Ecto neural progenitor cell (in vitro differentiated cells): ENCODE measurements around the gene P4HA1.
A peak's percentile ranks its signal among the peaks of the same experiment; 100 is the strongest.
"Not testable (repeated sequence)": the region's sequence is repeated elsewhere in the genome, so short reads cannot be mapped to it uniquely, and the experiment has no call there.

Experiments used
- DNase-seq: peaks from one replicate; pipeline ENCODE4 v3.0.0-alpha.2; 2018; ENCODE audit warnings: low spot score

The P4HA1 gene

DNA sequence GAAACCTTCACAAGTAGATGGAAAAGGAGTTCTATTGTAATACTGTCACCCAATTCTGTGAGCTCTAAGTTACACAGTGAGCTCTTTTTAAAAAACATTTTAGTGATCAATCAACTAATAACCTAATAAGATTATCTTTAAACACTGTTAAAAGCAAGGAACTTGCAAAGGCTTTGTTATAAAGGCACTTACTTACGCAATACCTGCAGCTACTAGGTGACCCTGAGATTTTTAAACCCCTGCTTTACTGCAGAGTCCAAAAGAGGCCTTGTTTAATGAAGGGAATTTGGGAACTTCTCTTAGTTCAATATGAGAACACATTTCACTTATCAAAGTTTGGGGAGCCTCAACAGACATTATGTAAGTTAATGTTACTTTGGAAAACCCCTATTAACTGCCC, 53.3 kb downstream of the P4HA1 start:
- DNase-seq = no peak

DNA sequence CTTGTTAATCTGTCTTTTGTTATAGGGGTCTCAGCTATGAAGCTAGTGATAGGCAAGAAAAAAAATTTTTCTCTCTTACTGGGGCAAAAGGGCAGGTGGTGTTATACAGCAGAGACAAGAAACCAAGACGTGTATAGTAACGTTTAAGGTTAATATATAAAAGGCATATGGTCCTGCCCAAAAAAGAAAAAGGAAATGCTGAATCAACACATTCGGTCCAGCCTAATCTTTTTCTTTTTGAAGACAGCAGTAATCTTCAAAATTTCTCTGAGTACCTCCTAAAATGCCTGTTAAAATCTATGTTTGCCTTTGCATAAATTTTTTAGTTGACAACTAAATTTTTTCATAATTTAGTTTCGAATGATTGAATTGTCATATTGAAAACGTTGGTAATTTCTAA, 54.5 kb downstream of the P4HA1 start:
- no peak for DNase-seq

DNA sequence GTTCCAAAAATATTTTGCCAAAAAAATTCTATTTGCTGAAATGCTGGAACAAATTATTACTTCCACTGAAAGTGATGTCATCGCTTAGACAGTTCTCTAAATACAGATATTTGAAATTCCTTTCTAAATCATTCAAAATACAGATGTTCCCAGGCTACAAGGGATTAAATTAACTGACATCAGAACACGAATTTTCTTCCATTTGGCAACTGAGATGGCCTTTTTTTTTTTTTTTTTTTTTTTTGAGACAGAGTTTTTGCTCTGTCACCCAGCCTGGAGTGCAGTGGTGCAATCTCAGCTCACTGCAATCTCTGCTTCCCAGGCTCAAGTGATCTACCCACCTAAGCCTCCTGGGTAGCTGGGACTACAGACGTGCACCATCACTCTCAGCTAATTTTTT, 57.0 kb downstream of the P4HA1 start:
- DNase-seq = no peak

DNA sequence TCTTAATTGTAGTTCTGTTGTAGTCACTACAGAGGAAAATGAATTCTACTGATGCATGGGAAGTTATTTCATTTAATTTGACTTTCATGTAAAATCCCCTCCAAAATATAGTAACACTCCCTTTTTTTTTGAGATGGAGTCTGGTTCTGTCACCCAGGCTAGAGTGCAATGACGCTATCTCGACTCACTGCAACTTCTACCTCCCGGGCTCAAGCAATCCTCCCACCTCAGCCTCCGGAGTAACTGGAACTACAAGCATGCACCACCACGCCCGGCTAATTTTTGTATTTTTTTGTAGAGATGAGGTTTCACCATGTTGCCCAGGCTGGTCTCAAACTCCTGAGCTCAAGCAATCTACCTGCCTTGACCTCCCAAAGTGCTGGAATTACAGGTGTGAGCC, 60.4 kb downstream of the P4HA1 start:
- DNase-seq = not testable (repeated sequence)

DNA sequence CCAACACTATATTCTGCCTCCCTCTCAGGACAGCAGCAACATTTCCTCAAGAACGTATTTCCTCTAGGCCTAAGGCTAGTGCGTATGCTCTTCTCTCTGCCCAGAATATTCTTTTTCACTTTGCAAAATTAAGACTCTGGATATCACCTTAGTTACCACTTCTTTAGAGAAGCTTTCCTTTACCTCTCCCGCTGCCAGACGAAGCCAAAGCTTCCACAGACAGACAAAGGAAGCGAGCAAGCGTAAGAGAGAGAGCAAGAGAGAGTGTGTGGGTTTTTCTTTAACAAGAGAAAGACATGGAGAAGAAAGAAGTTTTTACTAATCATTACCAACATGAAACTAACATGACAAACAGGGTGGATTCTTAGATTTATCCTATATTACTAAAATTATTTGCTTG, 64.1 kb downstream of the P4HA1 start:
- DNase-seq = no peak

DNA sequence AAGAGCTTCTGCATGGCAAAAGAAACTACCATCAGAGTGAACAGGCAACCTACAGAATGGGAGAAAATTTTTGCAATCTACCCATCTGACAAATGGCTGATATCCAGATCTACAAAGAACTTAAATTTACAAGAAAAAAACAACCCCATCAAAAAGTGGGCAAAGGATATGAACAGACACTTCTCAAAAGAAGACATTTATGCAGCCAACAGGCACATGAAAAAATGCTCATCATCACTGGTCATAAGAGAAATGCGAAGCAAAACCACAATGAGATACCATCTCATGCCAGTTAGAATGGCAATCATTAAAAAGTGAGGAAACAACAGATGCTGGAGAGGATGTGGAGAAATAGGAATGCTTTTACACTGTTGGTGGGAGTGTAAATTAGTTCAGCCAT, 70.0 kb downstream of the P4HA1 start:
- not testable (repeated sequence) for DNase-seq

DNA sequence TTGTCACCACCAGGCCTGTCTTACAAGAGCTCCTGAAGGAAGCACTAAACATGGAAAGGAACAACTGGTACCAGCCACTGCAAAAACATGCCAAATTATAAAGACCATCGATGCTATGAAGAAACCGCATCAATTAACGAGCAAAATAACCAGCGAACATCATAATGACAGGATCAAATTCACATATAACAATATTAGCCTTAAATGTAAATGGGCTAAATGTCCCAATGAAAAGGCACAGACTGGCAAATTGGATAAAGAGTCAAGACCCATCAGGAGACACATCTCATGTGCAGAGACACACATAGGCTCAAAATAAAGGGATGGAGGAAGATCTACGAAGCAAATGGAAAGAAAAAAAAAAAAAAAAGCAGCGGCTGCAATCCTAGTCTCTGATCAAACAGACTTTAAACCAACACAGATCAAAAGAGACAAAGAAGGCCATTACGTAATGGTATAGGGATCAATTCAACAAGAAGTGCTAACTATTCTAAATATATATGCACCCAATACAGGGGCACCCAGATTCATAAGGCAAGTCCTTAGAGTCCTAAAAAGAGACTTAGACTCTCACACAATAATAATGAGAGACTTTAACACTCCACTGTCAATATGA, 73.1 kb downstream of the P4HA1 start:
- not testable (repeated sequence) for DNase-seq

DNA sequence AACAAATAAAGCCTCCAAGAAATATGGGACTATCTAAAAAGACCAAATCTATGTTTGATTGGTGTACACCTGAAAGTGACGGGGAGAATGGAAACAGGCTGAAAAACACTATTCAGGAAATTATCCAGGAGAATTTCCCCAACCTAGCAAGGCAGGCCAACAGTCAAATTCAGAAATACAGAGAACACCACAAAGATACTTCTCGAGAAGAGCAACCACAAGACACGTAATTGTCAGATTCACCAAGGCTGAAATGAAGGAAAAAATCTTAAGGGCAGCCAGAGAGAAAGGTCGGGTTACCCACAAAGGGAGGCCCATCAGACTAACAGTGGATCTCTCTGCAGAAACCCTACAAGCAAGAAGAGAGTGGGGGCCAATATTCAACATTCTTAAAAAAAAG, 73.7 kb downstream of the P4HA1 start:
- DNase-seq = not testable (repeated sequence)

DNA sequence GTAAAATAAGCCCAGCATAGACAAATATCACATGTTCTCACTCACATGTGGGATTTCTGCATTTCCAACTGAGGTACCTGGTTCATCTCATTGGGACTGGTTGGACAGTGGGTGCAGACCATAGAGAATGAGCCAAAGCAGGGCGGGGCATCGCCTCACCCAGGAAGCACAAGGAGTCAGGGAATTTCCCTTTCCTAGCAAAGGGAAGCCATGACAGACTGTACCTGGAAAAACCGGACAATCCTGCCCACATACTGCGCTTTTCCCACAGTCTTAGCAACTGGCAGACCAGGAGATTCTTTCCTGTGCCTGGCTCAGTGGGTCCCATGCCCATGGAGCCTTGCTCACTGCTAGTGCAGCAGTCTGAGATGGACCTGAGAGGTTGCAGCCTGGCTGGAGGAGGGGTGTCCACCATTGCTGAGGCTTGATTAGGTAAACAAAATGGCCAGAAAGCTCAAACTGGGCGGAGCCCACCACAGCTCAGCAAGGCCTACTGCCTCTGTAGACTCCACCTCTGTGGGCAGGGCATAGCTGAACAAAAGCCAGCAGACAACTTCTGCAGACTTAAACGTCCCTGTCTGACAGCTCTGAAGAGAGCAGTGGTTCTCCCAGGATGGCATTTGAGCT, 75.0 kb downstream of the P4HA1 start:
- DNase-seq = not testable (repeated sequence)

DNA sequence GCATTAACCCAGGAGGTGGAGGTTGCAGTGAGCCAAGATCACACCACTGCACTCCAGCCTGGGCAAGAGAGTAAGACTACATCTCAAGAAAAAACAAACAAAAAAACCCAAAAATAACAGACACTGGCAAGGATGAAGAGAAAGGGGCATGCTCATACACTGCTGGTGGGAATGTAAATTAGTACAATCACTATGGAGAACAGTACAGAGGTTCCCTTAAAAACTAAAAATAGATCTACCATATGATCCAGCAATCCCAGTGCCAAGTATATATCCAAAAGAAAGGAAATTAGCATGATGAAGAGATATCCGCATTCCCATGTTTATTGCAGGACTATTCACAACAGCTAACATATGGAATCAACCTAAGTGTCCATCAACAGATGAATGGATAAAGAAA, 75.6 kb downstream of the P4HA1 start:
- no peak for DNase-seq

DNA sequence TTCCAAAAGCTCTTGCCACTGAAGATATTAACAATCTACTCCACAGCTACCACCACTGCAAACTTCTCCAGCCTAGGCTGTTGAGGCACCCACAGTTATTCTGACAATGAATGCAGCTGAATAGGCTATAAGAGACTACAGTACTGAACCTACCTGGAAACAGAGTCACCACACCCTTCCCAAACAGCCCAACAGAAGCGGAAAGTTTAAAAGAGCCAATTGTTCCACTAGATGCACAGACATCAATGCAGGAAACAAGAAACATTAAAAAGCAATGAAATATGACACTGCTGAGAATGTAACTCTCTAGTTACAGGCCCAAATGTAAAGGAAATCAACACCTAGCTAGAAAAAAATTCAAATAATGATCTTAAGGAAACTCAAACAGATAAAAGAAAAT, 77.6 kb downstream of the P4HA1 start:
- no peak for DNase-seq

DNA sequence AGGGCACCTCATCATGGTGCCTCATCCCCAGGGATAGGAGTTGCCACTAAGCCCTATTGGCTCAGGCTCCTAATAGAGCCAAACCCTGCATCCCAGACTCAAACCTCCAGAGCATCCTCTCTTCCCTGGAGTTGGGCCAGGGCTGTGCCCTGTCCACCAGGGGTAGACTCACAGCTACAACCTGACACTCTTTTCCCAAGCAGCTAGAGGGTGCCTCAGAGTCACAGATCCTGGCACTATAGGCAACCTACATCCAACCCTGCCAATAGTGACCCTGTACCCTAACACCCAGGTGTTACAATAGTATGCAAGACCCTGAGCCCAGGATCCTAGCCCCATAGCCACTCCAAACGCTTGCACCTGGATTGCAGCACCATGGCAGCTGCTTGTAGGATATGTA, 78.0 kb downstream of the P4HA1 start:
- DNase-seq = no peak

DNA sequence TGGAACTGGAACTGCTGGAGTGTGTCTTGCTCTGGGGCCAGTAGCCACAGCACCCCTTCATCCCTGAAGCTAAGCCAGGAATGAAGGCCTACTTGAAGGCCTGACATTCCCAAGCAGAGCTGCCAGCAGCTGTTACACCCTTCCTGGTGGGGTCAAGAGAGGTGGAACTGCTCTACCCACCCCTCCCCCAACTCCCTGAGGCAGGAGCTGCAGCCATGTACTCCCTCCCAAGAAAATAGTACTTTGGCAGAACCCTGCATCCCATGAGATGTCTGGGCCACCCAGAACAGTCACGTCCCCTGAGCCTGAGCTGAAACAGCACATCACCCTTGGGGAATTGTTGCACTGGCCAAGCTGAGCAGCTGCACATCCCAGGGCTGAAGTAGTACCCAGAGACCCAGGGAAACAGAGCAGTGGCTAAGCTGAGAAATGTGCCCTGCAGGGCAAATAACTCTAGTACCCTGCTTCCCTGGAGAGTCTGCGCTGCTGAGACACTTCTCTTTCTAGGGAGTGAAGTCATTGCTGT, 78.6 kb downstream of the P4HA1 start:
- peak; percentile 47 for DNase-seq

DNA sequence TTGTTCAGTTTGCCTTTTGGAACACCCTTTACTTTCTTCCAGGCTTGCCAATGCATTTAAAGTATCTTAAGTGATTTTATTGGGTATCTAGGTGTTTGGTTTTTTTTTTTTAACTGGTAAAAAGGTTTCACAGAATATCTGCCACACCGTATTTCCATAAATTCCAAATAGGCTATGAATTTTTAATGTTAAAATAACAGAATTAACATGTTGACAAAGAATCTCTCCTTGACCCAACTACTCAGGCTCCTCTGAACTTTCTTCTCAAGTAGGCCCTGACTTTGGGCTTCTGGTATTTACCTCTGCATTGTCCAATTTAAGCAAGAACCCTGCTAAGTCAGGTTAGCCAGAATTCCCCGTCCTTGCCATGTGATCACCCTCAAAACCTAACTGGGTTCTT, 80.9 kb downstream of the P4HA1 start:
- no peak for DNase-seq

DNA sequence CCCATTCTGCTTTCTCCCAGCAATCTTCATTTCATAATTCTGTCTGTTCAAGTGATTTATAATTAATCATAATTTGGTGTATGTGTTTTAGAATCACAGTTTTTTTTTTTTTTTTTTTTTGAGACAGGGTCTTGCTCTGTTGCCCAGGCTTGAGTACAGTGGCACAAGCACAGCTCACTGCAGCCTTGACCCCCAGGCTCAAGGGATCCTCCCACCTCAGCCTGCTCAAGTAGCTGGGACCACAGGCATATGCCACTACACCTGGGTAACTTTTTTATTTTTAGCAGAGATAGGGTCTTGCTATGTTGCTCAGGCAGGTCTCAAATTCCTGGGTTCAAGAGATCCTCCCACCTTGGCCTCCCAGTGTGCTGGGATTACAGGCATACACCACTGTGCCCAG, 92.8 kb downstream of the P4HA1 start:
- DNase-seq = no peak

DNA sequence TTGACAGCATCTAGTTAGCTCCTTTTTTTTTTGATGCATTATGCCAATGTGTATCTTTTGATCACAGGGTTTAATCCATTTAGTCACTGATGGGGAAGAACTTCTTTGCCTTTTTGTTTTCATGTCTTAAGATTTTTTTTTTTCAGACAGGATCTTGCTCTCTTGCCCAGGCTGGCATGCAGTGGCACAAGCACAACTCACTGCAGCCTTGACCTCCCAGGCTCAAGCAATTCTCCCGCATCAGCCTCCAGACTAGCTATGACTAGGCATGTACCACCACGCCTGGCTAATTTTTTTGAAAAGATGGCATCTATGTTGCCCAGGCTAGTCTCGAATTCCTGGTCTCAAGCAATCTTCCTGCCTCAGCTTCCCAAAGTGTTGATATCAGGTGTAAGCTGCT, 95.7 kb downstream of the P4HA1 start:
- DNase-seq = no peak

DNA sequence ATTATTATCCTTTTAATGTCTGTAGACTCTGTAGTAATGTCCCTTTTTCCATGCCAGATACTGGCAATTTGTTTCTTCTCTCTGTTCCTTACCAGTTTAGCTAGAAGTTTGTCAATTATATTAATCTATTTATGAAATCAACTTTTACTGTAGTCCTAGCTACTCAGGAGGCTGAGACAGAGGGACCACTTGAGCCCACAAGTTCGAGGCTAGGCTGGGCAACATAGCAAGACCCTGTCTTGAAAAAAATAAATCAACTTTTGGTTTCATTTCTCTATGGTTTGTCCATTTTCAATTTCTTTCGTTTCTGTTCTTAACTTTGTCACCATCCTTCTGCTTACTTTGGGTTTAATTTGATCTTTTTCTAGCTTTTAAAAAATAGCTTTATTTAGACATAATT, 99.6 kb downstream of the P4HA1 start:
- no peak for DNase-seq

DNA sequence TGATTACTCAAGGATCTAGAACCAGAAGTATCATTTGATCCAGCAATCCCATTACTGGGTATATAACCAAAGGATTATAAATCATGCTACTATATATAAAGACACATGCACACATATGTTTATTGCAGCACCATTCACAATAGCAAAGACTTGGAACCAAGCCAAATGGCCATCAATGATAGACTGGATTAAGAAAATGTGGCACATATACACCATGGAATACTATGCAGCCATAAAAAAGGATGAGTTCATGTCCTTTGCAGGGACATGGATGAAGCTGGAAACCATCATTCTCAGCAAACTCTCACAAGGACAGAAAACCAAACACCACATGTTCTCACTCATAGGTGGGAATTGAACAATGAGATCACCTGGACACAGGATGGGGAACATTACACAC, 101.2 kb downstream of the P4HA1 start:
- DNase-seq = not testable (repeated sequence)

DNA sequence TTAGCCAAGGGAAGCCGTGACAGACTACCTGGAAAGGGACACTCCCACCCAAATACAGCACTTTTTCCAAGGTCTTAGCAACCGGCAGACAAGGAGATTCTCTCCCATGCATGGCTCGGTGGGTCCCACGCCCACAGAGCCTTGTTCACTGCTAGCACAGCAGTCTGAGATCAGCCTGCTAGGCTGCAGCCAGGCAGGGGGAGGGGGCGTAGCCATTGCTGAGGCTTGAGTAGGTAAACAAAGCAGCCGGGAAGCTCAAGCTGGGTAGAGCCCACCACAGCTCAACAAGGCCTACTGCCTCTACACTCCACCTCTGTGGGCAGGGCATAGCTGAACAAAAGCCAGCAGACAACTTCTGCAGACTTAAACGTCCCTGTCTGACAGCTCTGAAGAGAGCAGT, 106.9 kb downstream of the P4HA1 start:
- DNase-seq = not testable (repeated sequence)

DNA sequence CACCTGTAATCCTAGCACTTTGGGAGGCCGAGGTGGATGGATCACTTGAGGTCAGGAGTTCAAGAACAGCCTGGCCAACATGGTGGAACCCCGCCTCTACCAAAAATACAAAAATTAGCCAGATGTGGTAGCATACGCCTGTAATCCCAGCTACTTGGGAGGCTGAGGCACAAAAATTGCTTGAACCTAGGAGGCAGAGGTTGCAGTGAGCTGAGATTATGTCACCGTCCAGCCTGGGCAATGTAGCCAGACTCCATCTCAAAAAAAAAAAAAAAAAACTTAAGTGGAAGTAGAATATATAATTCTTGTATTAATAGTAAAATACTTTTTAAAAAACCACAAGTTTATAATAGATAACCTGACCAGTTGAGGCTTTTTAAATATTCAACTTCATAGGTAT, 112.0 kb downstream of the P4HA1 start:
- DNase-seq = not testable (repeated sequence)

DNA sequence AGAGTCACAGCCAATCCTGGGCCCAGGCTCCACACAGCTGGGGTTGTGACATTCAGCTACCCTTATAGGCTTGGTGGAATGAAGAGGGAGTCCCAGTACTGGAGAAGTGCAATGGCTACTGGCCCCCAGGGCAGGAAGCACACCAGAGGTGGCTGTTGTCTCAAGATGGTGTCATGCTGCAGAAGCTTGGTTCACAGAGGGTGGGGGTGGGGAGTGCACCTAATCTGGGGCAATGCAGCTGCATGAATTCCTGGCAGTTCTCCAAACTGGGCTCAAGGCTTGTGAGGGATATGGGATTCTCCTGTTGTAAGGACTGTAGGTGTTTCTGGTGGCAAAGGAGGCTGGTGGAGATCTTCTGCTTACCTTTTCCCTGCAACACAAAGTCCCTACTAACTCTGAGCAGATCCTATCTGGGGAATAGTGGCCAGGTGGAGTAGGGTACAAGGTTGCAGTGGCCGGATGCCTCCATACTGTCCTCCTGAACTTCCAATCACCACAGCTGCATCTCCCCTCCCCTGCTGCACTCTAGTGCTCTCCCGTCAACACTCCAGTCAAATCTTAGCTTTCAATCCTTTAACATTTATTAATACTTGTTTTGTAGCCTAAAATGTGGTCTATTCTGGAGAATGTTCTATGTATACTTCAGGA, 114.7 kb downstream of the P4HA1 start:
- no peak for DNase-seq

DNA sequence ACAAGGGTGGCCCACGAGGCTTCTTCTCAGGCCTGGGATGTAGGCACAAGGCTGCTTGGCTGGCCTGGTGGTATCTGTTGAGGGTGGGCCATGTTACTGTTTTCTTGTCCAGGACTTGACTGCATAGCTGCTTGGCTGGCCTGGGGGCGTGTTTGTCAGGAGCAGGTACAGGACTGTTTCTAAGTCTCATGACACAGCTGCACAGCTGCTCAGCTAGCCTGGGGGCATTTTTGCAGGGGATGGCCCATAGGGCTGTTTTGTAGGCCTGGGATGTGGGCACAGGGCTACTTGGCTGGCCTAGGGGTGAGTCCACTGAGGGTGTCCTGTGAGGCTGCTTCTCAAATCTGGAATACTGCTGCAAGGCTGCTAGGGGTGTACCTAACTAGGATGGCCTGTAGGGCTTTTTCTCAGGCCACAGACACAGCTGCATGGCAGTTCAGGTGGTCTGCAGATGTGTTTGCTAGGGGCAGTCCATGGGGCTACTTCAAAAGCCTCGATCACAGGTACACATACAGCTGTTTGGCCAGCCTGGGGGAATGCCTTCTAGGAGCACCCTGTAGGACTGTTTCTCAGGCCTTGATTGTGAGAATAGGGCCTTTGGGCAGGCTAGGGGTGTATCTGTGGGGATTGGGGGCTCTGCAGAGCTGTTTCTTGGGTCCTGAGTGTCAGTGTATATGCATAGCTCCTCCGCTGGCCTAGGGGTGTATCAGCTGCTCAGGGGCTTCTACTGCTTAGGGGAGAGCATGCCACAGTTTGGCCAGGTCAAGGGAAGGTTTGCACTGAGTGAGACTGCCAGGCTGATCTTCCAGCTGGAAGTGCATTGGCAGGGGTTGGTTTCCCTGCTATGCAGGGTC, 115.4 kb downstream of the P4HA1 start:
- DNase-seq = no peak

DNA sequence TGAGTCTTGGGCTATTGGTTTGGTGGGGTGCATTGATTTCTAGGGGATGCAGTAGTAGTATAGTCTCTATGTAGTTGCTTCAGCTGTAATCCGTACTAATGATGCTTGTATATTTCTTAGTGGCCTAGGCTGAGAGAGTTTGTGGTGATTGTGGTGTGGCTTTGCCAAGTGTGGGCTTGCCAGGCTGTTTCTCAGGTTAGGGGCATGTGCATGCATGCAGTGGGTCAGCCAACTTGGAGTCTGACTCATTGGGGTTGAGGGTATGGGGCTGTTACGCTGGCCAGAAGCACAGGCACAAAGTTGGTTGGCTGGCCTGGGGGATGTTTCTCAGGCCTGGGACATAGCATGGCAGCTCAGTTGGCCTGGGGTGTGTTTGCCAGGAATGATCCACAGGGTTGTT, 116.3 kb downstream of the P4HA1 start:
- DNase-seq = no peak
